Ovary (tissue), 9 donors: Measurements from ENCODE around the gene MGAT5B. TPM values are rescaled to one million over a fixed set of nuclear protein-coding genes. Genes with fewer than 3 reads are reported as not detected.
"Not testable (repeated sequence)": the region's sequence is repeated elsewhere in the genome, so short reads cannot be mapped to it uniquely, and the experiment has no call there.

Experiments
- DNase-seq, 5 donors: peaks; one replicate each; pipeline ENCODE4 v3.0.0-alpha.2; 2019 to 2020
- H3K27ac ChIP-seq, 2 donors: fragments of 200-600 bp; one replicate each; pipeline versions ENCODE4 v1.5.1 to v1.8.0; 2019 to 2022
- H3K27me3 ChIP-seq: fragments of 200-600 bp; one replicate; pipeline ENCODE4 v1.8.0; 2022
- H3K36me3 ChIP-seq: fragments of 200-600 bp; sonication (generic); one replicate; pipeline ENCODE4 v1.5.1; 2019
- H3K4me1 ChIP-seq: one replicate; pipeline ENCODE4 v1.8.1; 2013; ENCODE audit warnings: mild to moderate bottlenecking, moderate library complexity; ENCODE audit not compliant: insufficient read depth
- H3K4me3 ChIP-seq: fragments of 200-600 bp; sonication (generic); one replicate; pipeline ENCODE4 v1.5.1; 2017
- H3K9me3 ChIP-seq, 2 donors: fragments of 200-600 bp in 1 of 2; sonication (generic) in 1 of 2; one replicate each; pipeline versions ENCODE4 v1.5.1 to v1.8.1; 2013 to 2019; ENCODE audit warnings: mild to moderate bottlenecking in 1 of 2, moderate library complexity in 1 of 2
- CTCF ChIP-seq, 3 donors: fragments of 450-650 bp in 2 of 3; fragments of 200-600 bp in 1 of 3; IDR thresholded peaks; one replicate each; pipeline versions ENCODE4 v1.5.1 to v1.8.0; 2016 to 2022; ENCODE audit warnings: antibody characterized with exemption in 3 of 3, mild to moderate bottlenecking in 1 of 3
- EP300 ChIP-seq: sonication (generic); formaldehyde crosslinking; IDR thresholded peaks from one replicate; pipeline ENCODE4 v1.6.1; 2017; ENCODE audit warnings: antibody characterized with exemption
- POLR2A ChIP-seq: fragments of 450-650 bp; IDR thresholded peaks from one replicate; pipeline ENCODE4 v1.6.1; 2017; ENCODE audit warnings: antibody characterized with exemption, mild to moderate bottlenecking, moderate library complexity
- WGBS, 3 donors: extraction: QIAGEN DNeasy Blood & Tissue Kit in 1 of 3; methylation state at CpG; one replicate each; pipeline versions ENCODE4 v1.1.5 to v1.1.7; 2013 to 2017; 5-methylcytosine and 5-hydroxymethylcytosine counted together
- intact Hi-C, 4 donors: fragments of 100-400 bp; cut with DNase I; formaldehyde crosslinking; loops; one replicate each; pipeline versions ENCODE4 v1.11.0 to v1.15.1; 2022 to 2023
- polyA plus RNA-seq, 2 donors: library from polyadenylated mRNA; stranded (reverse); fragments of 200-250 nt in 1 of 2; fragments of 350-450 nt in 1 of 2; fragmentation: Illumina TruSeq in 1 of 2; extraction: RNeasy Lipid Tissue Mini Kit (QIAGEN cat#74804) in 1 of 2; gene quantifications; one replicate each; pipeline ENCODE4 v1.2.3, GENCODE V29; 2013 to 2014
- total RNA-seq, 7 donors: library from RNA; depleted of rRNA in 2 of 7; stranded (reverse); fragments of >200 nt in 2 of 7; fragmentation: NEBNext Ultra II Directional in 3 of 7; extraction: Animal tissue kit (Norgen Biotek cat#: 25700) in 3 of 7; gene quantifications; one replicate each; pipeline versions ENCODE4 v1.1.0 to v1.2.4, GENCODE V29; 2016 to 2023
- donor health status: DM: no; HTN: no; CAD: no; lungs with moderate emphysema.
- donor health status: DM: no; HTN: no; CAD: no.
- donor health status: Bipolar disorder and iron deficiency.
- donor health status: DM: yes; HTN: yes; CAD: no.
- donor health status: DM: no; HTN: no; CAD: no.
- donor health status: DM: yes; HTN: yes; CAD: no.

Gene MGAT5B
- total and polyA plus RNA-seq, 9 donors = 0.23 to 3.6 (median 0.77) TPM; not detected in 1

- Histone ChIP-seq H3K4me3 (no peak overlapping the region), H3K9me3 (peaks cover 0 to 5% of the 10 kb centered on the region in 2 donors), H3K36me3 (no peaks in the 10 kb centered on the region), H3K27ac (no peak overlapping the region), H3K4me1 (no peaks in the 10 kb centered on the region), H3K27me3 (no peaks in the 10 kb centered on the region)
- no peak for TF ChIP-seq POLR2A
- intact Hi-C loops = no loop called here
- no peak for DNase-seq
- 78 to 87% (median 82%) methylated on average over 8 of the region's 8 CpGs for WGBS, 3 donors
Measured at GRCh38 chr17:76848670-76849069, 19.5 kb upstream of the MGAT5B start.

DNA sequence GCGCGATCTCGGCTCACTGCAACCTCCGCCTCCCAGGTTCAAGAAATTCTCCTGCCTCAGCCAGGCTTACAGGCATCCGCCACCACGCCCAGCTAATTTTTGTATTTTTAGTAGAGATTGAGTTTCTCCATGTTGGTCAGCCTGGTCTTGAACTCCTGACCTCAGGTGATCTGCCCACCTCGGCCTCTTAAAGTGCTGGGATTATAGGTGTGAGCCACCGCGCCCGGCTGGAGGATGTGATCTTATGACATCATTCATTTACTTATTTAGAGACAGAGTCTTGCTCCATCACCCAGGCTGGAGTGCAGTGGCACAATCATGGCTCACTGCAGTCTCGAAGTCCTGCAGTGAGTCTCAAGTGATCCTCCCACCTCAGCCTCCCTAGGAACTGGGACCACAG, 19.0 kb upstream of the MGAT5B start:
- H3K27me3 ChIP-seq, H3K4me3 ChIP-seq, H3K4me1 ChIP-seq, H3K27ac ChIP-seq, DNase-seq, H3K9me3 ChIP-seq, H3K36me3 ChIP-seq, intact Hi-C loops: not testable (repeated sequence)
- WGBS, 3 donors = 90 to 93% (median 93%) methylated on average over 11 of the region's 11 CpGs

- no peak overlapping the region for H3K27ac ChIP-seq
- no peaks in the 10 kb centered on the region for H3K9me3 ChIP-seq
- no peaks in the 10 kb centered on the region for H3K36me3 ChIP-seq
- H3K4me1 ChIP-seq = no peaks in the 10 kb centered on the region
- H3K27me3 ChIP-seq = no peaks in the 10 kb centered on the region
- no peak for TF ChIP-seq CTCF (IDR thresholded peaks at IDR 0.05)
- no peak for TF ChIP-seq EP300
- no peak for TF ChIP-seq POLR2A
- WGBS, 3 donors = 43 to 53% (median 46%) methylated on average over 8 of the region's 8 CpGs
- no peak overlapping the region for H3K4me3 ChIP-seq
- intact Hi-C loops = no loop called here
- no peak for DNase-seq
Measured at GRCh38 chr17:76852843-76853242, 15.4 kb upstream of the MGAT5B start.

DNA sequence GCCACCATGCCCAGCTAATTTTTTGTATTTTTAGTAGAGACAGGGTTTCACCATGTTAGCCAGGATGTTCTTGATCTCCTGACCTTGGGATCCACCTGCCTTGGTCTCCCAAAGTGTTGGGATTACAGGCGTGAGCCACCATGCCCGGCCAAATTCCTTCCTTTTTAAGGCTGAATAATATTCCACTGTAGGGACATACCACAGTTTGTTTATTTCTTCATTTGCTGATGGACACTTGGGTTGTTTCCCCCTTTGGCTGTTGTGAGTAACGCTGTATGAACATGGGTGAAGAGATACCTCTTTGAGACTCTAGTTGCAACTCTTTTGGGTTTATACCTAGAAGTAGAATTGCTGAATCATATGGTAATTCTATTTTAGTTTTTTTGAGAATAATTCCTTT, 13.1 kb upstream of the MGAT5B start:
- H3K27me3 ChIP-seq = no peaks in the 10 kb centered on the region
- DNase-seq = no peak
- no peak overlapping the region for H3K27ac ChIP-seq
- TF ChIP-seq POLR2A (no peak), CTCF (IDR thresholded peaks at IDR 0.05) (no peak), EP300 (no peak)
- no peaks in the 10 kb centered on the region for H3K36me3 ChIP-seq
- no peaks in the 10 kb centered on the region for H3K4me1 ChIP-seq
- intact Hi-C loops = no loop called here
- no peak overlapping the region for H3K4me3 ChIP-seq
- 91 to 96% (median 93%) methylated on average over 3 of the region's 3 CpGs for WGBS, 3 donors
- no peaks in the 10 kb centered on the region for H3K9me3 ChIP-seq

GRCh38 chr17:76862079-76862478, 6.1 kb upstream of the MGAT5B start:
- TF ChIP-seq CTCF (IDR thresholded peaks at IDR 0.05) = no peak
- TF ChIP-seq POLR2A = no peak
- TF ChIP-seq EP300 = no peak
- WGBS, 3 donors = 70 to 78% (median 77%) methylated on average over 9 of the region's 9 CpGs

More at GRCh38 chr17:76862079-76862478, 6.1 kb upstream of the MGAT5B start:
- intact Hi-C loops = loop anchor here in 2 of 4 donors (10.0 kb wide), 2 partner anchors 193 to 393 kb away; no protein-coding TSS in a partner anchor
- H3K27ac ChIP-seq = no peak overlapping the region
- H3K4me3 ChIP-seq = no peak overlapping the region
- no peaks in the 10 kb centered on the region for H3K4me1 ChIP-seq
- no peaks in the 10 kb centered on the region for H3K27me3 ChIP-seq
- H3K36me3 ChIP-seq = no peaks in the 10 kb centered on the region
- no peak for DNase-seq
- H3K9me3 ChIP-seq = no peaks in the 10 kb centered on the region
